IMR-90 (cell line): ENCODE results near the gene TGOLN2. TPM values are rescaled to one million over a fixed set of nuclear protein-coding genes. Genes with fewer than 3 reads are reported as not detected.

Source experiments
- ATAC-seq: fragments of 200-7000 bp; cut with Tn5 transposase; 2 replicates; pipeline ENCODE4 v1.9.1; 2020; ENCODE audit warnings: low read depth, mild to moderate bottlenecking, moderate library complexity
- BruUV-seq: library from RNA; stranded (reverse); fragments of 400-500 nt; replicated peaks from 2 replicates; lab custom pipeline; 2021; lab: Mats Ljungman, UMichigan
- CTCF ChIA-PET: fragments of 300-600 bp; formaldehyde crosslinking; extraction: SDS; loops from one replicate; lab custom pipeline; 2021; ENCODE audit warnings: antibody characterized with exemption; lab: Yijun Ruan, JAX
- POLR2A ChIA-PET: fragments of 300-600 bp; sonication (Branson Sonifier 250); formaldehyde crosslinking; loops from one replicate; lab custom pipeline; 2022; ENCODE audit warnings: antibody characterized with exemption; ENCODE audit not compliant: unreplicated experiment; lab: Charles Lee
- DNase-seq: peaks from one replicate; pipeline ENCODE4 v3.0.0; 2013
- H2AFZ ChIP-seq: replicated peaks from 2 replicates; pipeline ENCODE3; 2013; ENCODE audit warnings: low read length, mild to moderate bottlenecking; ENCODE audit not compliant: poor library complexity
- H2AK5ac ChIP-seq: 2 replicates; pipeline ENCODE4 v1.6.1; 2013; ENCODE audit warnings: low read depth, low read length, inconsistent platforms
- H2AK9ac ChIP-seq: replicated peaks from 2 replicates; pipeline ENCODE3; 2013; ENCODE audit warnings: mild to moderate bottlenecking, low read depth, low read length, moderate library complexity; ENCODE audit not compliant: poor library complexity
- H2BK120ac ChIP-seq: 2 replicates; pipeline ENCODE4 v1.6.1; 2013; ENCODE audit warnings: low read depth, low read length, inconsistent platforms
- H2BK15ac ChIP-seq: 3 replicates; pipeline ENCODE4 v1.6.1; 2013; ENCODE audit warnings: low read depth, low read length, inconsistent platforms
- H2BK20ac ChIP-seq: 2 replicates; pipeline ENCODE4 v1.6.1; 2013; ENCODE audit warnings: low read depth, mild to moderate bottlenecking, inconsistent platforms, low read length, moderate library complexity
- H2BK5ac ChIP-seq: 2 replicates; pipeline ENCODE4 v1.6.1; 2013; ENCODE audit warnings: mild to moderate bottlenecking, low read depth, low read length, inconsistent platforms; ENCODE audit not compliant: poor library complexity, severe bottlenecking
- H3K14ac ChIP-seq: replicated peaks from 2 replicates; pipeline ENCODE4 v1.6.1; 2013; ENCODE audit warnings: low read depth, low read length, inconsistent platforms
- H3K18ac ChIP-seq: 2 replicates; pipeline ENCODE4 v1.6.1; 2013; ENCODE audit warnings: low read depth, low read length, control low read depth
- H3K23ac ChIP-seq: 2 replicates; pipeline ENCODE4 v1.6.1; 2013; ENCODE audit warnings: low read depth, low read length, inconsistent platforms
- H3K27ac ChIP-seq: 2 replicates; pipeline ENCODE4 v1.5.1; 2013; ENCODE audit warnings: mild to moderate bottlenecking, control low read depth, low read length; ENCODE audit not compliant: insufficient read depth
- H3K27me3 ChIP-seq: 2 replicates; pipeline ENCODE4 v1.6.1; 2013; ENCODE audit warnings: low read length; ENCODE audit not compliant: control insufficient read depth, insufficient read depth
- H3K36me3 ChIP-seq: 2 replicates; pipeline ENCODE4 v1.6.1; 2013; ENCODE audit warnings: low read length, mixed read lengths; ENCODE audit not compliant: control insufficient read depth, insufficient read depth
- H3K4ac ChIP-seq: 2 replicates; pipeline ENCODE4 v1.6.1; 2013; ENCODE audit warnings: low read depth, low read length, inconsistent platforms
- H3K4me1 ChIP-seq: 2 replicates; pipeline ENCODE4 v1.6.1; 2013; ENCODE audit warnings: low read length, mixed read lengths; ENCODE audit not compliant: control insufficient read depth, insufficient read depth
- H3K4me2 ChIP-seq: 2 replicates; pipeline ENCODE4 v1.6.1; 2013; ENCODE audit warnings: low read depth, mild to moderate bottlenecking, control low read depth, low read length, moderate library complexity
- H3K4me3 ChIP-seq: 2 replicates; pipeline ENCODE4 v1.5.1; 2013; ENCODE audit warnings: low read depth, mild to moderate bottlenecking, control low read depth, low read length, moderate library complexity; ENCODE audit not compliant: insufficient read depth
- H3K56ac ChIP-seq: 2 replicates; pipeline ENCODE4 v1.6.1; 2013; ENCODE audit warnings: low read length, inconsistent platforms; ENCODE audit not compliant: insufficient read depth; ENCODE audit errors: extremely low read depth
- H3K79me1 ChIP-seq, 2 experiments: 2 replicates each; pipeline ENCODE4 v1.6.1; 2013; ENCODE audit warnings: low read length in 2 of 2, inconsistent platforms in 1 of 2, low read depth in 1 of 2
- H3K9ac ChIP-seq: 2 replicates; pipeline ENCODE4 v1.6.1; 2013; ENCODE audit warnings: low read depth, low read length, control low read depth
- H3K9me1 ChIP-seq: 2 replicates; pipeline ENCODE4 v1.6.1; 2013; ENCODE audit warnings: low read length, inconsistent platforms; ENCODE audit not compliant: insufficient read depth
- H3K9me3 ChIP-seq: 2 replicates; pipeline ENCODE4 v1.6.1; 2013; ENCODE audit warnings: low read length; ENCODE audit not compliant: control insufficient read depth, insufficient read depth
- H4K20me1 ChIP-seq: 2 replicates; pipeline ENCODE4 v1.6.1; 2013; ENCODE audit warnings: low read length, inconsistent platforms; ENCODE audit not compliant: insufficient read depth
- H4K5ac ChIP-seq: 2 replicates; pipeline ENCODE4 v1.6.1; 2013; ENCODE audit warnings: mild to moderate bottlenecking, low read depth, low read length, control low read depth
- H4K8ac ChIP-seq, 2 experiments: 2 replicates each; pipeline ENCODE4 v1.6.1; 2013; ENCODE audit warnings: low read depth in 2 of 2, low read length in 2 of 2, control low read depth in 1 of 2, inconsistent platforms in 1 of 2
- H4K91ac ChIP-seq: 2 replicates; pipeline ENCODE4 v1.6.1; 2013; ENCODE audit warnings: low read depth, low read length, inconsistent platforms; ENCODE audit not compliant: insufficient read depth
- FOS ChIP-seq: fragments of 150-350 bp; IDR thresholded peaks from 2 replicates; pipeline ENCODE4 v1.6.1; 2016; ENCODE audit warnings: low read depth, low read length
- MXI1 ChIP-seq: IDR thresholded peaks from 2 replicates; pipeline ENCODE4 v1.6.1; 2012; ENCODE audit warnings: low read depth, mild to moderate bottlenecking, low read length, moderate library complexity, borderline replicate concordance
- WGBS, 2 experiments: methylation state at CpG; one replicate each; pipeline versions ENCODE4 v1.1.5 to v1.1.7; 2013; ENCODE audit warnings: missing lambda C conversion rate in 2 of 2; ENCODE audit not compliant: insufficient read length in 1 of 2; ENCODE audit errors: extremely low coverage in 2 of 2; 5-methylcytosine and 5-hydroxymethylcytosine counted together
- dilution Hi-C: fragments of 300-500 bp; cut with HindIII; formaldehyde crosslinking; loops from one replicate; pipeline ENCODE4 v1.14.3; 2018; ENCODE audit warnings: low sequenced_read_pairs; ENCODE audit not compliant: unreplicated experiment
- in situ Hi-C: fragments of 300-500 bp; cut with MboI; formaldehyde crosslinking; loops from 3 replicates; pipeline ENCODE4 v1.14.3; 2019; ENCODE audit warnings: low sequenced_read_pairs, inconsistent platforms, mixed read lengths
- intact Hi-C: fragments of 100-400 bp; cut with micrococcal nuclease; formaldehyde crosslinking; loops from 2 replicates; pipeline ENCODE4 v1.10.0; 2022
- polyA plus RNA-seq, 3 experiments: library from polyadenylated mRNA; depleted of rRNA; stranded (reverse); fragments of >200 nt; gene quantifications; 2 replicates each; pipeline ENCODE4 v1.2.3, GENCODE V29; 2012; ENCODE audit warnings: low replicate concordance in 1 of 3
- total RNA-seq: library from RNA; depleted of rRNA; stranded (reverse); fragments of >200 nt; gene quantifications from 2 replicates; pipeline ENCODE4 v1.2.3, GENCODE V29; 2012

Gene TGOLN2
- total and polyA plus RNA-seq, 2 of the 4 experiments (the other 2 are of a cell fraction) = 57.7 to 92.3 TPM

DNA sequence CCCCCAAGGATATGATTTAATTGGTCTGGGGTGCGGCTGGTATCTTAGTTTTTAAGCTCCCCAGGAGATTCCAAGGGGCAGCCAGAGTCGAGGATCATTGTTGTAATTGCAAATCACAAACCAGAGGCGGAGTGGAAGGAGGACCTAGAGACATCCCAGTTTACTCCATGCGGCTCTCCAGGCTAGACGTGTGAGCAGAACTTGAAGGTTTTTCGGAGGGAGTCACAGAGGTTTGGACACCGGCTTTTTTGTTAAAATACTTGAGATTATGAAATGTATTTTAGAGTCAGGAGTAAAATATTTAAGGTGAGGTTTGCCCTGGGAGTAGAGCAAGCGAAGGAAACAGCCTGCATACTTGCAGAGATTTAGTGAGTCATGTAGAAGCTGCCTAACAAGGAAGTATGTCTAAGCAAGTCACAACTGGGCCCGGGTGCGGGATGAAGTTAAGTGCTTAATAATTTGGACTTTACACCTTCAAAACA is 39.5 kb downstream of the TGOLN2 start:
- peak overlapping the region; percentile 44 for H2AFZ ChIP-seq
- 0 out of 2 replicates have a peak overlapping the region, but pooled peaks have one; percentile 29 for H3K9ac ChIP-seq
- no peak overlapping the region for H3K14ac ChIP-seq
- no peak overlapping the region for H4K91ac ChIP-seq
- peak; percentile 86 for ATAC-seq
- no peak overlapping the region for H2AK9ac ChIP-seq
- no peak overlapping the region; the same call in 1 of the 2 replicates for H3K4ac ChIP-seq
- dilution Hi-C loops (no loop called here), intact Hi-C loops (no loop called here), in situ Hi-C loops (loop anchor here (5.0 to 25.0 kb wide), 3 partner anchors 156 to 801 kb away; partner anchors contain the start of gene TCF7L1)
- 0 out of 2 replicates have a peak overlapping the region, but pooled peaks have one; percentile 61 for H2BK20ac ChIP-seq
- no peak overlapping the region for H3K18ac ChIP-seq
- peak overlapping the region; percentile 59; the same call in 1 of the 2 replicates for H2BK120ac ChIP-seq
- peak overlapping the region; percentile 12; the same call in 1 of the 2 replicates for H3K4me2 ChIP-seq
- peak overlapping the region; percentile 48 for H2BK5ac ChIP-seq
- H3K27ac ChIP-seq = no peak overlapping the region
- H3K36me3 ChIP-seq = peaks cover 14% of the 10 kb centered on the region; the same call in 1 of the 2 replicates
- H2AK5ac ChIP-seq = no peak overlapping the region
- no peaks in the 10 kb centered on the region for H3K9me3 ChIP-seq
- no peaks in the 10 kb centered on the region for H4K20me1 ChIP-seq
- TF ChIP-seq MXI1 (no peak), FOS (0 out of 2 replicates have a peak, but pooled peaks have one; percentile 4)
- 47% methylated on average over 3 of the region's 10 CpGs; no CpG with 5 or more reads in 1 of the 2 experiments for WGBS, 2 experiments
- H4K5ac ChIP-seq = no peak overlapping the region
- H2BK15ac ChIP-seq = 0 out of 3 replicates have a peak overlapping the region, but pooled peaks have one; percentile 53
- POLR2A ChIA-PET = no interaction called here
- H3K9me1 ChIP-seq = no peaks in the 10 kb centered on the region; the same call in 1 of the 2 replicates
- peaks cover 7 to 29% of the 10 kb centered on the region in 2 experiments; a peak in 3 of 4 replicates for H3K79me1 ChIP-seq
- no peak overlapping the region for H3K23ac ChIP-seq
- no peaks in the 10 kb centered on the region for H3K27me3 ChIP-seq
- BruUV-seq = no TSS peak
- CTCF ChIA-PET = interaction anchor here (0.9 to 2.0 kb wide), 5 partner anchors 10 to 222 kb away, joined by 3 to 7 read pairs (median 4); partner anchors contain the start of gene TCF7L1
- peaks cover 4% of the 10 kb centered on the region; the same call in 1 of the 2 replicates for H3K4me1 ChIP-seq
- H3K4me3 ChIP-seq = no peak overlapping the region
- H4K8ac ChIP-seq = peak overlapping the region; percentile 59 to 76; a peak in 2 of 4 replicates
- DNase-seq = peak; percentile 78
- H3K56ac ChIP-seq = no peak overlapping the region
